Gastrocnemius medialis (tissue), 4 donors: Measurements from ENCODE around the gene PARD3B. TPM values are rescaled to one million over a fixed set of nuclear protein-coding genes. Genes with fewer than 3 reads are reported as not detected.

ENCODE experiments used
- ATAC-seq, 2 donors: fragments of 150-250 bp; one replicate each; pipeline ENCODE4 v1.9.1; 2016
- DNase-seq, 2 donors: peaks; one replicate each; pipeline ENCODE4 v3.0.0-alpha.2; 2019
- H3K27ac ChIP-seq, 4 donors: fragments of 200-600 bp; sonication (generic); 1 replicate in 1 of 4; 2 replicates in 3 of 4; pipeline ENCODE4 v1.5.1; 2016 to 2018; ENCODE audit warnings: mild to moderate bottlenecking in 2 of 4, moderate library complexity in 1 of 4
- H3K27me3 ChIP-seq, 3 donors: fragments of 200-600 bp; sonication (generic) in 2 of 3; 1 replicate in 1 of 3; 2 replicates in 2 of 3; pipeline versions ENCODE4 v1.5.1 to v1.6.0; 2016 to 2019; ENCODE audit warnings: mild to moderate bottlenecking in 1 of 3, moderate library complexity in 1 of 3
- H3K36me3 ChIP-seq, 2 donors: fragments of 200-600 bp; sonication (generic) in 1 of 2; one replicate each; pipeline ENCODE4 v1.5.1; 2017 to 2018
- H3K4me1 ChIP-seq, 2 donors: fragments of 200-600 bp; sonication (generic) in 1 of 2; one replicate each; pipeline ENCODE4 v1.5.1; 2016 to 2017; ENCODE audit warnings: mild to moderate bottlenecking in 2 of 2
- H3K4me3 ChIP-seq, 4 donors: fragments of 200-600 bp; sonication (generic) in 3 of 4; 1 replicate in 1 of 4; 2 replicates in 3 of 4; pipeline ENCODE4 v1.5.1; 2016 to 2019; ENCODE audit warnings: mild to moderate bottlenecking in 2 of 4
- H3K9me3 ChIP-seq, 3 donors: fragments of 200-600 bp; sonication (generic) in 2 of 3; 1 replicate in 1 of 3; 2 replicates in 2 of 3; pipeline ENCODE4 v1.5.1; 2016 to 2019
- CTCF ChIP-seq, 5 experiments: fragments of 450-650 bp in 3 of 5; fragments of 200-600 bp in 2 of 5; sonication (generic) in 2 of 5; IDR thresholded peaks in 4 of 5; conservative IDR thresholded peaks in 1 of 5; 1 replicate in 4 of 5; 2 replicates in 1 of 5; pipeline ENCODE4 v1.5.1; 2016 to 2019; ENCODE audit warnings: antibody characterized with exemption in 5 of 5, mild to moderate bottlenecking in 3 of 5, moderate library complexity in 3 of 5
- POLR2A ChIP-seq, 2 donors: fragments of 450-650 bp; IDR thresholded peaks; one replicate each; pipeline ENCODE4 v1.6.1; 2017; ENCODE audit warnings: antibody characterized with exemption in 2 of 2, mild to moderate bottlenecking in 2 of 2, moderate library complexity in 2 of 2
- in situ Hi-C, 4 donors: fragments of 200-750 bp; cut with MboI; loops; one replicate each; pipeline versions ENCODE4 v1.15.0 to v1.8.0; 2017; ENCODE audit warnings: low sequenced_read_pairs in 4 of 4
- intact Hi-C: fragments of 100-400 bp; cut with DNase I; formaldehyde crosslinking; loops from one replicate; pipeline ENCODE4 v1.15.1; 2023; ENCODE audit warnings: low total_unique reads
- total RNA-seq, 4 donors: library from RNA; depleted of rRNA; stranded (reverse); fragments of >200 nt; gene quantifications; one replicate each; pipeline versions ENCODE4 v1.1.0 to v1.2.3, GENCODE V29; 2016

Gene PARD3B
- total RNA-seq, 4 donors from 2014 or later = 2.2 to 15.5 (median 4.6) TPM

- ATAC-seq = no peak
- H3K9me3 ChIP-seq = no peaks in the 10 kb centered on the region
- intact Hi-C loops (no loop called here), in situ Hi-C loops (no loop called here)
- TF ChIP-seq CTCF (IDR thresholded peaks at IDR 0.05 in 4 of 5, conservative IDR thresholded peaks at IDR 0.05 in 1 of 5) = no peak
- no peak for TF ChIP-seq POLR2A (IDR thresholded peaks at IDR 0.05)
- no peak overlapping the region for H3K27ac ChIP-seq
- no peaks in the 10 kb centered on the region for H3K27me3 ChIP-seq
- H3K4me3 ChIP-seq = no peak overlapping the region
- H3K36me3 ChIP-seq = no peaks in the 10 kb centered on the region
- no peaks in the 10 kb centered on the region for H3K4me1 ChIP-seq
- no peak for DNase-seq
Measured at GRCh38 chr2:205375461-205376448, 830.5 kb downstream of the PARD3B start.

- intact Hi-C loops (no loop called here), in situ Hi-C loops (no loop called here)
- no peaks in the 10 kb centered on the region for H3K36me3 ChIP-seq
- no peak for DNase-seq
- no peak overlapping the region for H3K27ac ChIP-seq
- ATAC-seq = no peak
- no peaks in the 10 kb centered on the region for H3K27me3 ChIP-seq
- no peak overlapping the region for H3K4me3 ChIP-seq
- no peak for TF ChIP-seq POLR2A (IDR thresholded peaks at IDR 0.05)
- TF ChIP-seq CTCF (IDR thresholded peaks at IDR 0.05 in 4 of 5, conservative IDR thresholded peaks at IDR 0.05 in 1 of 5) = no peak
- no peaks in the 10 kb centered on the region for H3K9me3 ChIP-seq
- H3K4me1 ChIP-seq = no peaks in the 10 kb centered on the region
Measured at GRCh38 chr2:205377324-205377723, 832.0 kb downstream of the PARD3B start.

- TF ChIP-seq CTCF (IDR thresholded peaks at IDR 0.05 in 4 of 5, conservative IDR thresholded peaks at IDR 0.05 in 1 of 5) = no peak
- ATAC-seq = no peak
- H3K27me3 ChIP-seq = no peaks in the 10 kb centered on the region
- H3K9me3 ChIP-seq = no peaks in the 10 kb centered on the region
- intact Hi-C loops (no loop called here), in situ Hi-C loops (no loop called here)
- DNase-seq = no peak
- H3K27ac ChIP-seq = no peak overlapping the region
- H3K4me1 ChIP-seq = no peaks in the 10 kb centered on the region
- H3K4me3 ChIP-seq = no peak overlapping the region
- H3K36me3 ChIP-seq = no peaks in the 10 kb centered on the region
Measured at GRCh38 chr2:205383601-205384000, 838.3 kb downstream of the PARD3B start.

GRCh38 chr2:205386109-205386508 lies 840.8 kb downstream of the PARD3B start:
- Histone ChIP-seq H3K4me3 (no peak overlapping the region), H3K4me1 (no peaks in the 10 kb centered on the region), H3K36me3 (no peaks in the 10 kb centered on the region), H3K27me3 (no peaks in the 10 kb centered on the region), H3K9me3 (no peaks in the 10 kb centered on the region), H3K27ac (no peak overlapping the region)
- DNase-seq = no peak
- no peak for ATAC-seq
- intact Hi-C loops = no loop called here
- no peak for TF ChIP-seq POLR2A (IDR thresholded peaks at IDR 0.05)
- no peak for TF ChIP-seq CTCF (IDR thresholded peaks at IDR 0.05 in 4 of 5, conservative IDR thresholded peaks at IDR 0.05 in 1 of 5)
- in situ Hi-C loops = no loop called here
